LNCAP (cell line): ENCODE measurements around the gene PLXDC2.

Source experiments
- CTCF ChIP-seq: fragments of 450-650 bp; IDR thresholded peaks from 2 replicates; pipeline ENCODE4 v1.5.1; 2017; ENCODE audit warnings: mild to moderate bottlenecking

The PLXDC2 gene

DNA sequence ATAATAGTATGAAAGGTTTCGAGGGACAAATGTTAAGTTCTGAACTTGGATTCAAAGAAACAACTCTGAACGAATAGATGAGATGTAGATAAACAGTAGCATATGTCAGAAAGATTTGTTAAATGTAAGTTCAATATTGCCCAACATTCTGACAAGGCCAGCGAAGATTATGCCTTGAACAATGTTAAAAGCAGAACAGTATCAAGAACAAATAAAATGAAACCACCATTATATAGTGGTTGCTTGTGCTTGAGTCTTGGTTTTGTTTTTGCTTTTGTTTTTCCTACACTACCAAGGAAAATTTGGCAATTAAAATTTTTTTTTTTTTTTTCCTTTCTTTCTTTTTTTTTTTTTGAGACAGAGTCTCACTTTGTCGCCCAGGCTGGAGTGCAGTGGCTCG lies 66.4 kb downstream of the PLXDC2 start:
- TF ChIP-seq CTCF: no peak

- TF ChIP-seq CTCF: no peak
Observed at GRCh38 chr10:19888061-19888660, 71.9 kb downstream of the PLXDC2 start.

DNA sequence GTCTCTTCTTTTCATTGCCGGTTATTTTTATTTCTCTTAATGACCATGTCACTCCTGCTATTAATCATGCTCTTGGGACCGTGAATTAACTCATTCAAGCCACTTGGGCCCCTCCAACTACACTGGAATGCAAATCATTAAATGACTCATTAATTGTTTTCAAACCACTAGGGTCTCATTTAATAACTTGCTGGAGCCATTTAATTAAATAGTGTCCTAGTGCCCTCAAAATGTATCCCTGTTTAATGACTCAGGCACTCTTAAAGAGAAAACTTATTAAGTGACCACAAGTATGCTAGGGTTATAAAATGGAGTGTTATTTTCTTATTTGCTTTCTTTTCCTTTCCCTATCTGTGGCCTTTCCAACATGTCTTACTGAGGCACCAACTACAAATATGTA lies 73.0 kb downstream of the PLXDC2 start:
- TF ChIP-seq CTCF: no peak

DNA sequence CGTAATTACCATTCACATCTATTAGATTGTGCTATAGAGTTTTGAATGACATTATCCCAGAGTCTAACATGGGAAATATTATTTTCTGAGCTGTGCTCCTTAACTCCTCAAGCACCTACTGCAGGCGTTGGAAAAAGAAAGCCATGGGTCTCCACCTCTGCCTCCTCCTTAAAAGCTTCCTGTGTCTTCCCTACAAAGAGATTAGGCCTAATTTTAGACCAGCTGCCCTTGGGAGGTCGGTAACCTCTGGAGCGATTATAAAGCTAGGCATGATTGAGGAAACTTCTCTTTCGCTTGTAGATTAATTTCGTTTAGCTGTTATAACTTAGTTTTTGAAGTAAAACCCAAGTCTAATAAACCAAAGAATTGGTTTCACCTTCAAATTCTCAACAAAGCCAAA lies 75.2 kb downstream of the PLXDC2 start:
- no peak for TF ChIP-seq CTCF

DNA sequence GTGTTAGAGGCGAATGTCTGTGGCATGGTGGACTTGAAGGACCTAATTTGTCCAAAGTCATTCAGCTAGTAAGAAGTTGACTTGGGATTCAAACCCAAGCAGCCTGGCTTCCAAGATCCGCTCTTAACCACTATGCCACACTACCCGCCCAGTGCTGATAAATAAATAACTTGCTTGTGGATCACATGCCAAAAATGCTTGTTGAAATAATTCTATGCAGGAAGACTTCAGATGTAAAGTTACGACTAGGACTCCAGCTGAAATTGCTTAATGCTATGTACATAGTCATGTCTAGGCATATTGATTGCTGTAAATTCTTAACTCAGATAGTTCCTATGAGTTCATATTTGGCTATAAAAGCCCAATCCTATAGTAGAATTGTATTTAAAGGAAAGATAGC lies 76.0 kb downstream of the PLXDC2 start:
- TF ChIP-seq CTCF: no peak

DNA sequence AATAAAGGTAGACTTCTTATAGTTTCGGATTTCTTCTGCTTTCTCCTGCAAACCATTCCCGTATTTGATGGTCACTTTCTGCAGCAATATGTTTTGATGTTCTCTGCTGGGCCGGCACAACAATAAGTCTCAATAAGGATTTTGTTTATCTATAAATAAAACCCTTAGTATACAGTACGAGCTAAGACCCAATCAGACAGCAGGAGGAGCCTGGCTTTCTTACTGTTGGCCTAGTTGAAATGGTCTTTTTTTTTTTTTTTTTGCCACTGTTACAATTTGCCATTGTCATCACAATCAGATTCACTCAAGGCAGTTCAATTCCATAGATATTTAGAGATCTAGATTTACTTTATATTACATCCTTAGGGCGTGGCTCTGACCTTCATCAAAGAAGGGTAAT lies 76.4 kb downstream of the PLXDC2 start:
- TF ChIP-seq CTCF: no peak

DNA sequence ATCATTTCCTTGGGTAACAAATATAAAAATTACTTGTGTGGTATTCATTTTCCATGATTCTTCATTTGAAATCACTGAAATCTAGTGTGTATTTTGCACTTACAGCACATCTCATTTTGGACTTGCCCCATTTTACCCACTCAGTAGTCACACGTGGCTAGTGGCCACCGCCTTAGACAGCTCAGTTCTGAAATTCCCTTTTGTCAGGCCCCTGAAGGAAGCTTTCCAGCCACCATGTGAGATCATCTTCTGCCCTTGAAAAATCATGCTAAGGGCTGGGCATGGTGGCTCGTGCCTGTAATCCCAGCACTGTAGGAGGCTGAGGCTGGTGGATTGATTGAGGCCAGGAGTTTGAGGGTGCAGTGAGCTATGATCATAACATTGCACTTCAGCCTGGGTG lies 79.3 kb downstream of the PLXDC2 start:
- TF ChIP-seq CTCF: no peak

- TF ChIP-seq CTCF: no peak
Observed at GRCh38 chr10:19902456-19902855, 86.2 kb downstream of the PLXDC2 start.
